Measurements from ENCODE around the gene TFDP1. TPM values are rescaled to one million over a fixed set of nuclear protein-coding genes. Genes with fewer than 3 reads are reported as not detected.
A peak's percentile ranks its signal among the peaks of the same experiment; 100 is the strongest.
"Not testable (repeated sequence)": the region's sequence is repeated elsewhere in the genome, so short reads cannot be mapped to it uniquely, and the experiment has no call there.

TFDP1 gene
- polyA plus RNA-seq, 1 experiment = 99.8 TPM

- Histone ChIP-seq H3K27me3 (ENCODE audit: control insufficient read depth, insufficient read depth, low read length) (no peaks in the 10 kb centered on the region), H3K4me3 (ENCODE audit: low read depth, low read length) (no peak overlapping the region), H3K36me3 (ENCODE audit: control insufficient read depth, insufficient read depth, low read length) (no peaks in the 10 kb centered on the region; the same call in none of the 2 replicates)
- CTCF ChIA-PET = no interaction called here
- TF ChIP-seq CTCF (IDR thresholded peaks at IDR 0.05; ENCODE audit: insufficient read depth, low read depth, low read length) = no peak
- DNase-seq (ENCODE audit: low read depth) = no peak
- POLR2A ChIA-PET = no interaction called here
These were observed 33.9 kb downstream of the TFDP1 start for GRCh38 chr13:113618455-113618854.

- Histone ChIP-seq H3K4me3 (ENCODE audit: low read depth, low read length) (no peak overlapping the region), H3K36me3 (ENCODE audit: control insufficient read depth, insufficient read depth, low read length) (peaks cover 4% of the 10 kb centered on the region; the same call in 1 of the 2 replicates), H3K27me3 (ENCODE audit: control insufficient read depth, insufficient read depth, low read length) (no peaks in the 10 kb centered on the region)
- ChIA-PET POLR2A (no interaction called here), CTCF (interaction anchor here (1.1 kb wide), 1 partner anchor 7 kb away, joined by 4 read pairs; no protein-coding TSS in a partner anchor)
- no peak for TF ChIP-seq CTCF (IDR thresholded peaks at IDR 0.05; ENCODE audit: insufficient read depth, low read depth, low read length)
- no peak for DNase-seq (ENCODE audit: low read depth)
These were observed 35.7 kb downstream of the TFDP1 start for GRCh38 chr13:113620036-113620796.

GRCh38 chr13:113621046-113621445 is 36.5 kb downstream of the TFDP1 start:
- Histone ChIP-seq H3K36me3 (ENCODE audit: control insufficient read depth, insufficient read depth, low read length) (peaks cover 4% of the 10 kb centered on the region; the same call in 1 of the 2 replicates), H3K27me3 (ENCODE audit: control insufficient read depth, insufficient read depth, low read length) (no peaks in the 10 kb centered on the region), H3K4me3 (ENCODE audit: low read depth, low read length) (no peak overlapping the region)
- no peak for DNase-seq (ENCODE audit: low read depth)
- ChIA-PET POLR2A (no interaction called here), CTCF (interaction anchor here (1.1 to 1.3 kb wide), 2 partner anchors 8 to 9 kb away, joined by 3 to 4 read pairs; no protein-coding TSS in a partner anchor)
- TF ChIP-seq CTCF (IDR thresholded peaks at IDR 0.05; ENCODE audit: insufficient read depth, low read depth, low read length) = no peak

GRCh38 chr13:113621498-113621897 is 36.9 kb downstream of the TFDP1 start:
- H3K4me3 ChIP-seq (ENCODE audit: low read depth, low read length); H3K27me3 ChIP-seq (ENCODE audit: control insufficient read depth, insufficient read depth, low read length); POLR2A ChIA-PET; H3K36me3 ChIP-seq (ENCODE audit: control insufficient read depth, insufficient read depth, low read length); DNase-seq (ENCODE audit: low read depth): not testable (repeated sequence)
- TF ChIP-seq CTCF (IDR thresholded peaks at IDR 0.05; ENCODE audit: insufficient read depth, low read depth, low read length) = peak; percentile 45
- CTCF ChIA-PET = interaction anchor here (1.1 to 1.3 kb wide), 2 partner anchors 9 to 10 kb away, joined by 3 to 4 read pairs; no protein-coding TSS in a partner anchor

- H3K4me3 ChIP-seq (ENCODE audit: low read depth, low read length); DNase-seq (ENCODE audit: low read depth); POLR2A ChIA-PET; H3K27me3 ChIP-seq (ENCODE audit: control insufficient read depth, insufficient read depth, low read length); H3K36me3 ChIP-seq (ENCODE audit: control insufficient read depth, insufficient read depth, low read length): not testable (repeated sequence)
- CTCF ChIA-PET = interaction anchor here (1.3 kb wide), 1 partner anchor 10 kb away, joined by 3 read pairs; no protein-coding TSS in a partner anchor
These were observed 37.5 kb downstream of the TFDP1 start for GRCh38 chr13:113621986-113622550.
